Measurements from ENCODE around the gene GNGT1.
"Not testable (repeated sequence)": the region's sequence is repeated elsewhere in the genome, so short reads cannot be mapped to it uniquely, and the experiment has no call there.

Gene GNGT1

GRCh38 chr7:93910076-93910994, 4.0 kb downstream of the GNGT1 start:
- Histone ChIP-seq H3K9me3 (ENCODE audit: insufficient read depth, low read length) (no peaks in the 10 kb centered on the region), H3K36me3 (ENCODE audit: insufficient read depth, insufficient read length, low read length) (no peaks in the 10 kb centered on the region), H3K4me1 (ENCODE audit: insufficient read depth, insufficient read length) (no peaks in the 10 kb centered on the region), H3K27me3 (ENCODE audit: insufficient read depth, insufficient read length) (no peaks in the 10 kb centered on the region), H3K9ac (ENCODE audit: insufficient read length, low read depth) (no peak overlapping the region), H3K4me3 (ENCODE audit: insufficient read length, low read depth) (no peak overlapping the region)
- TF ChIP-seq ZNF274 (IDR thresholded peaks at IDR 0.05; ENCODE audit: low read depth, low read length) = no peak
- no peak for TF ChIP-seq SUZ12 (IDR thresholded peaks at IDR 0.05; ENCODE audit: extremely low read depth, insufficient read depth, insufficient read length)
- TF ChIP-seq YY1 (IDR thresholded peaks at IDR 0.05; ENCODE audit: insufficient read depth, insufficient read length) = no peak
- DNase-seq (ENCODE audit: low read depth, low spot score) = no peak

- not testable (repeated sequence) for H3K27me3 ChIP-seq (ENCODE audit: insufficient read depth, insufficient read length); H3K9ac ChIP-seq (ENCODE audit: insufficient read length, low read depth); DNase-seq (ENCODE audit: low read depth, low spot score); H3K4me1 ChIP-seq (ENCODE audit: insufficient read depth, insufficient read length); H3K9me3 ChIP-seq (ENCODE audit: insufficient read depth, low read length); H3K36me3 ChIP-seq (ENCODE audit: insufficient read depth, insufficient read length, low read length); H3K4me3 ChIP-seq (ENCODE audit: insufficient read length, low read depth)
Measured at GRCh38 chr7:93911242-93911641, 4.9 kb downstream of the GNGT1 start.

DNA sequence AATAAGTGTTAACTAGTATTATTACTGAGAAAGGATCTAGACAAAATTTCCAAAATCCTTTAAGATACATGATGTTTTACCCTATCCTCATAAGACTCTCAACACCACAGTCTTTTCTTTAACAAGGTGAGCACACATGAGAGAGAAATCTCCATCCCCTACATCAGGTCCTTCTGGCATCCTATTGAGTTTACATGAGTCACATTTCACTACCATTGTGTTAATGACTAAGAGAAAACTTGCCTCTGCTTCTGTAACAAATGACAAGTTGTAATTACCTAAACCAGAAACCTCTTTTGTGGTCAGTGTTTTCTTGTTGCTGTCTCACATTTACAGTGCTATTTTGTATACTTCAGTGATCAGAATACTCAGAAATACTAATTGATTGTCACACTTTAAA, 5.3 kb downstream of the GNGT1 start:
- H3K9ac ChIP-seq (ENCODE audit: insufficient read length, low read depth); H3K4me3 ChIP-seq (ENCODE audit: insufficient read length, low read depth); DNase-seq (ENCODE audit: low read depth, low spot score); H3K36me3 ChIP-seq (ENCODE audit: insufficient read depth, insufficient read length, low read length); H3K4me1 ChIP-seq (ENCODE audit: insufficient read depth, insufficient read length); H3K27me3 ChIP-seq (ENCODE audit: insufficient read depth, insufficient read length); H3K9me3 ChIP-seq (ENCODE audit: insufficient read depth, low read length): not testable (repeated sequence)

DNA sequence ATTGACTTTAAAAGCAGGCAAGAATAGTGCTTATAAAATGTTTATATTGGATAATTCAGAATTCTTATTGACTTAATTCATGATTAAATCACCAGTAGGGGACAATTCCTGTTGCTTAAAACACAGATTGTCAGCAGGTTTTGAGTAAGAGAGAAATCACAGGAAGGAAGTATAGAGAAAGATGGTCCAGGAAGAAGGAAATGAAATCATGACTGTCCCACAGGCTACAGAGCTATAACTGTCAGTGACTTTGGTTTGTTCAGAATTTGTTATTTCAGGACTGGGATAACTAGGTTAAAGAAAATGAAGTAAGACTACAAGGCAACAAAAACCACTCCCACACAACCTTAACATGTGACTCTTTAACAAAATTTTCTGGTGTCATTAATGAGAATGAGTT, 6.8 kb downstream of the GNGT1 start:
- H3K36me3 ChIP-seq (ENCODE audit: insufficient read depth, insufficient read length, low read length) = no peaks in the 10 kb centered on the region
- H3K4me3 ChIP-seq (ENCODE audit: insufficient read length, low read depth) = no peak overlapping the region
- no peaks in the 10 kb centered on the region for H3K4me1 ChIP-seq (ENCODE audit: insufficient read depth, insufficient read length)
- no peaks in the 10 kb centered on the region for H3K9me3 ChIP-seq (ENCODE audit: insufficient read depth, low read length)
- no peaks in the 10 kb centered on the region for H3K27me3 ChIP-seq (ENCODE audit: insufficient read depth, insufficient read length)
- TF ChIP-seq YY1 (IDR thresholded peaks at IDR 0.05; ENCODE audit: insufficient read depth, insufficient read length) (no peak), ZNF274 (IDR thresholded peaks at IDR 0.05; ENCODE audit: low read depth, low read length) (no peak), SUZ12 (IDR thresholded peaks at IDR 0.05; ENCODE audit: extremely low read depth, insufficient read depth, insufficient read length) (no peak)
- no peak overlapping the region for H3K9ac ChIP-seq (ENCODE audit: insufficient read length, low read depth)
- no peak for DNase-seq (ENCODE audit: low read depth, low spot score)

DNA sequence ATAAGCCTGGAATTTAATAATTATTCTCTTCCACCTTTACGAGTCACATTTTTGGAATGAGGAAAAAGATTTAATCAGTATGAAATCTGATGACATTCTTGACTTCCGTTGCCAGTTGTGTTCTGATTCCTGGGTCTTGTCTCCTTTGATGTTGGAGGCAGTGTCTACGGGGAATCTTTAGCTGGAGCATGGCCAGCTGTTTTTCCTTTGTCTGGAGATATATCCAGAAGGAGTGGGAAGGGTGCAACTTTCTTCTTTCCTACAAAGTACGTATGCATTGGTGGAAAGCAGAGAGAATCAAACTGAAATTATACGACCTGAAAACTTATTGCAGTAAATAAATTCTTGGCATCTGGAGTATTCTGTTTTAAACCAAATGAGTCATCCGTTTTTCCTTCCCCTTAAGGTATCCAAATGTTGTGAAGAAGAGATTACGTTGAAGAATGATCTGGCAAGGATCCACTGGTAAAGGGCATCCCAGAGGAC, 8.3 kb downstream of the GNGT1 start:
- no peaks in the 10 kb centered on the region for H3K9me3 ChIP-seq (ENCODE audit: insufficient read depth, low read length)
- H3K27me3 ChIP-seq (ENCODE audit: insufficient read depth, insufficient read length) = no peaks in the 10 kb centered on the region
- DNase-seq (ENCODE audit: low read depth, low spot score) = no peak
- H3K36me3 ChIP-seq (ENCODE audit: insufficient read depth, insufficient read length, low read length) = no peaks in the 10 kb centered on the region
- no peaks in the 10 kb centered on the region for H3K4me1 ChIP-seq (ENCODE audit: insufficient read depth, insufficient read length)
- TF ChIP-seq YY1 (IDR thresholded peaks at IDR 0.05; ENCODE audit: insufficient read depth, insufficient read length) = no peak
- TF ChIP-seq ZNF274 (IDR thresholded peaks at IDR 0.05; ENCODE audit: low read depth, low read length) = no peak
- TF ChIP-seq SUZ12 (IDR thresholded peaks at IDR 0.05; ENCODE audit: extremely low read depth, insufficient read depth, insufficient read length) = no peak
- H3K4me3 ChIP-seq (ENCODE audit: insufficient read length, low read depth) = no peak overlapping the region
- H3K9ac ChIP-seq (ENCODE audit: insufficient read length, low read depth) = no peak overlapping the region

- H3K27me3 ChIP-seq (ENCODE audit: insufficient read depth, insufficient read length); H3K36me3 ChIP-seq (ENCODE audit: insufficient read depth, insufficient read length, low read length); H3K4me3 ChIP-seq (ENCODE audit: insufficient read length, low read depth); H3K9me3 ChIP-seq (ENCODE audit: insufficient read depth, low read length); H3K4me1 ChIP-seq (ENCODE audit: insufficient read depth, insufficient read length); H3K9ac ChIP-seq (ENCODE audit: insufficient read length, low read depth); DNase-seq (ENCODE audit: low read depth, low spot score): not testable (repeated sequence)
Measured at GRCh38 chr7:93915206-93915842, 9.0 kb downstream of the GNGT1 start.

DNA sequence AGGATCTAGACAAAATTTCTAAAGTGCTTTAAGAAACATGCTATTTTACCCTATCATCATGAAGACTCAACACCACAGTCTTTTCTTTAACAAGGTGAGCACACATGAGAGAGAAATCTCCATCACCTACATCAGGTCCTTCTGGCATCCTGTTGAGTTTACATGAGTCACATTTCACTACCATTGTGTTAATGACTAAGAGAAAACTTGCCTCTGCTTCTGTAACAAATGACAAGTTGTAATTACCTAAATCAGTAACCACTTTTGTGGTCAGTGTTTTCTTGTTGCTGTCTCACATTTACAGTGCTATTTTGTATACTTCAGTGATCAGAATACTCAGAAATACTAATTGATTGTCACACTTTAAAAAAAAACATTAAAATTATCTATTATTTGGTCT, 9.5 kb downstream of the GNGT1 start:
- not testable (repeated sequence) for H3K4me1 ChIP-seq (ENCODE audit: insufficient read depth, insufficient read length); H3K9me3 ChIP-seq (ENCODE audit: insufficient read depth, low read length); DNase-seq (ENCODE audit: low read depth, low spot score); H3K9ac ChIP-seq (ENCODE audit: insufficient read length, low read depth); H3K27me3 ChIP-seq (ENCODE audit: insufficient read depth, insufficient read length); H3K36me3 ChIP-seq (ENCODE audit: insufficient read depth, insufficient read length, low read length); H3K4me3 ChIP-seq (ENCODE audit: insufficient read length, low read depth)

DNA sequence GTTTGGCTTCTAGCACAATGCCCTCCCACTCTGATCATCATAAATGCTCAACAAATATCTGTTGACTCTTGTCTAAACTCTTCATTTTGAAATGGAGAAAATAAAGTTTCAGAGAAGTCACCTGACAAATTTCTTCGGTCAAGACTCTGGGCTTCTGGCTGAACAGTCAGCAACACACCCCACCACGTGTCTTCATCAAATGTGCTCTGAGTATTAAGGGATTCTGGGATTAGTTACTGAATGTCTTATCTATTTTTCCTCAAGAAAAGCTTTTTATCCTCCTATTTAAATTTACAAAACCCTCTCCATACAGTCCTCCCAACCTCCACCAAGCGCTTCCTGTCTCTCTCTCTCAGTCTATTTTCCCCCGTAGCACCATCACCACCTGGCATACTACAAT, 9.9 kb downstream of the GNGT1 start:
- not testable (repeated sequence) for DNase-seq (ENCODE audit: low read depth, low spot score); H3K9me3 ChIP-seq (ENCODE audit: insufficient read depth, low read length); H3K4me3 ChIP-seq (ENCODE audit: insufficient read length, low read depth); H3K9ac ChIP-seq (ENCODE audit: insufficient read length, low read depth); H3K36me3 ChIP-seq (ENCODE audit: insufficient read depth, insufficient read length, low read length); H3K4me1 ChIP-seq (ENCODE audit: insufficient read depth, insufficient read length); H3K27me3 ChIP-seq (ENCODE audit: insufficient read depth, insufficient read length)
